HG03521 (cell line): ENCODE results near the gene ZNF423.

Experiments used
- ATAC-seq: cut with Tn5 transposase; IDR thresholded peaks from one replicate; pipeline ENCODE4 v1.9.1; 2021; ENCODE audit warnings: mild to moderate bottlenecking, moderate library complexity; ENCODE audit not compliant: unreplicated experiment

The ZNF423 gene

GRCh38 chr16:49827805-49828438 lies 28.0 kb downstream of the ZNF423 start:
- ATAC-seq, result no peak

DNA sequence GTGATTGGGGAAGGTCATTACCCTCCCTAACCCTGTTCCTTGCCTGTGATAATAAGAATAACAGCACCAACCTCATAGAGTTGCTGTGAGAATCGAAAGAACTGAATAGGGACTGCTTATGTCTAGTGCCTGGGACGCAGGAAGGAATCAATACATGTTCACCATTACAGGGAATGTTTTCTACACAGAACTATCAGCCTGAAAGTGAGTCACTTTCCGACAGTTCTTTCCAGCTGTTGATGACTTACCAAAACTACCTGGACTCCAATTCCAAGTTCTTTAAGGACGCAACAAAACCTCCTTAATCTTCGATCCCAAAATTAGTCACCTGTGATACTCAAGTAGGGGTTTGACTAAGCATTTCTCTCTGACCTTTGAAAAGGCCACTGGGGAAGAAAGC lies 29.4 kb downstream of the ZNF423 start:
- ATAC-seq, result no peak

- ATAC-seq, result no peak
These were observed 30.9 kb downstream of the ZNF423 start for GRCh38 chr16:49825041-49825440.

DNA sequence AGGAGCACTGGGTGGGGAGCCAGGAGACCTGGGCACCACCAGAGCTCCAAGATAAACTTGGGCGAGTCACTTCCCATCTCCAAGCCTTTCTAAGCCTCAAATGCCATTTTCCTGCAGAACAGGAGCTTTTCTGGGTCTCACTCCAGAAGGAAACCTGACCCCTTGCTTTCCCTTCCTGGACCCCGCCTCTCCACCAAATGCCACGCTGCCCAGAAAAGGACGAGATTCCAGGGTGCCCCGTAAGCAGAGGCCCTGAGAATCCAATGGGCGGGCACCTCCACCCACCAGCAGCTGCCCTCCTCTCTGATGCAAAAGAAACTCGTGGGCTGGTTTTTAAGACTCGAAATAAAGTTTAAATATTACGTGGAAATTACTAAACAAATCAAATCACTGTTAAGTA lies 31.3 kb downstream of the ZNF423 start:
- no peak for ATAC-seq

DNA sequence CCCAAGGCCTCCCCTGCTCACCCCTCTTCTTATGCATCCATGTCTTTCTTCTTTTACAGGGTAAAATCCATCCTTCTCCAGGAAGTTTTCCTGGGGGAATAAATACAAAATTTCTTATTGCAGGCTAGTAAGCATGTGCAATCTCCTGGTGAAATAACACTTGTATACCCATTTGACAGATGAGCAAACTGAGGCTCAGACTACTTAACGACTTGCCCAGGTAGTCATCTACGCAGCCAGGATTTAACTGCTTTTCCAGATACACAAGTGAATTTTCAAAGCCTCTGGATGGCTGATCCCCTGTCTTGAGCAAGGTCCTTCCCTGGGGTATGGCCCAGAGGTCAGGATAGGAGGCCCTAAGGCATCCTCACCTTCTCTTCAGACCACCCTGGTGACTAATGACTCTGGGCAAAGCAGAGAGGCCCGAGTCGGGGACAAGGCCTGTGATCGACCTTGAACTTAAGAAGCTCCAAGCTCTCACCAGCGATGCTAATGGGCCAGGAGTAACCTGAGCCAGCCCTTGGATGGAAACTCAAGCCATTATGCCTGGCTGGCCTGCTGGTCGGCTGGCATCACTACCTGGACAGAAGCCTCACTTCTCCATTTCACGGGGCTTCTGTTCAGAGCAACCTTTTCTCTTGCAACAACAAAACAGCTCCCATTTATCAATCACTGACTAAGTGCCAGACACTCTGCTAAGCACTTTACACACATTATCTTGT lies 33.1 kb downstream of the ZNF423 start:
- no peak for ATAC-seq

DNA sequence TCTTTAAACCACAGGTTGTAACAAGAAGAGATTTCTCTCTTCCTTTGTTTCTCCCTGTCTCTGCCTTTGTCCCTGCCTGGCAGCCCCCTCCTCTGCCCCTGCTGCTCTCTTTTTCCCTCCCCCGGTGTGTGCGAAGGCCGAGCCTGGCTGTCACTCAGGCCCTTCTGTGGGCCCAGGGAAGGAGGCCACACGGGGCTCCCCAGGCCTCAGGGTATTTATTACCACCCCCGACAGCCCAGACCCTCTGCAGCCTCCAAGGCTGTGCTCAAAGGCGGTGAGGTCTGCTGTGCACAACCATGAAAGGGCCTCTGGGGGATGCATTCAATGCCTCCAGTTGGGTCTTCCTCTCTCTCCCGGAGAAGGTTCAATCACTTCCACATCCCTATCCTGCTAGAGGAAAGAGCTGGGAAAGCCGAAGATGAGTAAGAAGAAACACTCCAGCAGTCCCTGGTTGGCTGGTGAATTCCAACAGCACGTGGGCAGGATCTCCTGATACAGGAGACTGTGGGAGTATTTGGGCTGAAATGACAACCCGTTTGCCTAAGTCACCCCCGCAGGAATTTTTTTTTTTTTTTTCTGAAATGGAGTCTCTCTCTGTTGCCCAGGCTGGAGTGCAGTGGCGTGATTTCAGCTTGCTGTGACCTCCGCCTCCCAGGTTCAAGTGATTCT lies 34.2 kb downstream of the ZNF423 start:
- no peak for ATAC-seq

- no peak for ATAC-seq
These were observed 34.8 kb downstream of the ZNF423 start for GRCh38 chr16:49821156-49821555.

GRCh38 chr16:49817754-49818507 lies 38.0 kb downstream of the ZNF423 start:
- no peak for ATAC-seq

- no peak for ATAC-seq
These were observed 39.0 kb downstream of the ZNF423 start for GRCh38 chr16:49816875-49817274.

- ATAC-seq, result no peak
These were observed 44.1 kb downstream of the ZNF423 start for GRCh38 chr16:49811644-49812334.

GRCh38 chr16:49810831-49811230 lies 45.1 kb downstream of the ZNF423 start:
- ATAC-seq, result no peak

- ATAC-seq, result no peak
These were observed 46.4 kb downstream of the ZNF423 start for GRCh38 chr16:49809561-49809960.

DNA sequence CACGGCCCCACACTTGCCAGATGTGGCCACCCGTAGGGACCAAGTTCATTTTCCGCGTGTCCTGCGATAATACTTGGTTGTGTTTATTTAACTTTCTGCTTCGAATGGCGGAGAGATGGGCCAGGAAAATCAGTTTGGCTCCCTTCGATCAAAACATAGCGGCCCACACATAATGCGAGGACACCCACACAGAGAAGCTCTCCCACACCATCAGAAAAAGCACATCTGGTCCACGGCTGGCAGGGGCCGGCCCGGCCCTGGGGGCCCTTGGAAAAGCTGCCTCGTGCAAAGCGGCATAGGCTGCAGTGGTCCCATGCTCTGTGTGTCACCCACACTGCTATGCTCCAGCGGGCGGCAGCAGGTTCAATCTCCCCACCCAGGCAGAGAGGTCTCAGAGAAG lies 46.9 kb downstream of the ZNF423 start:
- no peak for ATAC-seq

GRCh38 chr16:49806446-49806845 lies 49.5 kb downstream of the ZNF423 start:
- no peak for ATAC-seq

- no peak for ATAC-seq
These were observed 54.6 kb downstream of the ZNF423 start for GRCh38 chr16:49801290-49801689.

GRCh38 chr16:49800876-49801275 lies 55.0 kb downstream of the ZNF423 start:
- no peak for ATAC-seq

GRCh38 chr16:49800441-49800840 lies 55.5 kb downstream of the ZNF423 start:
- no peak for ATAC-seq

- no peak for ATAC-seq
These were observed 56.7 kb downstream of the ZNF423 start for GRCh38 chr16:49799172-49799571.

GRCh38 chr16:49795513-49795912 lies 60.4 kb downstream of the ZNF423 start:
- no peak for ATAC-seq

DNA sequence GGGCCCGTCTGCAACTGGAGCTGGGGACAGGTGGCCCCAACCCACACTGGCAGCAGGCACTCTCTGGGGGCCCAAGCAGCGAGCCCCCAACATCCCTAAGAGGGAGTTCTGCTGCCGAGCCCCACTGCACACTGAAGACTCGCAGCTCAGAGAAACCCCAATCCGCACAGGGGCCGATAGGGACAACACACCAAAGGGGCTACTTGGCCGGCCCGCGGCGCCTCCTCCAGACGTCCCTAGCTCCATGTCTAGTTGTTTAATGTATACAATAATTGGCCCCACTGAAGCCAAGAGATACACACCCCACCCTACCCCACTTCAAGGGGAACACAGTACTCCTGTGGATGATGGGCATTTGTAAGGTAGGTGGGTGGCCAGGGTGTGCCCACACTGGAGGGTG lies 62.7 kb downstream of the ZNF423 start:
- no peak for ATAC-seq

GRCh38 chr16:49789616-49790015 lies 66.3 kb downstream of the ZNF423 start:
- no peak for ATAC-seq
